ENCODE data around the gene MCIDAS. TPM values are rescaled to one million over a fixed set of nuclear protein-coding genes. Genes with fewer than 3 reads are reported as not detected.

The MCIDAS gene
- total RNA-seq, 1 donor from 2014 or later, result not detected

DNA sequence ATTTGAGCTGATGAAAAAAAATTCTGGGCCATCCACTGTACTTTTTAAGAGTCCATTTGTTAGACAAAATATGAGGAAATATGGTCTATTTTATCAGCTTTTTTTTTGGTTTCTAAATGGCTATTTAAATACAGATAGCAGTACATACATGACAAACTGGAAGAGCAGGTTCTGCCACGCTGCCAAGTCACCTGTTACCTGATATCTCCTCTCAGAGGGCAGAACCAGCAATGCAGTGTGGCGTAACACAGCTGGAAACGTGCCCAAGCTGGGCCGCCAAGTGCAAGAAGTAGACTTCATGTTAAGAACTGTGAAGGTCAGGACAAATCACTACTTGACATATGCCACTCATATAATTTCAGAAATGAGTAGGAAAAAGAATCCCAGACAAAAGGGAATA is 8.1 kb downstream of the MCIDAS start:
- Mint-ChIP-seq H3K4me1 (peaks cover 33% of the 10 kb centered on the region), H3K9me3 (no peaks in the 10 kb centered on the region), H3K27me3 (peaks cover 52% of the 10 kb centered on the region), H3K36me3 (ENCODE audit: low read depth) (no peaks in the 10 kb centered on the region), H3K4me3 (no peak overlapping the region), H3K27ac (no peak overlapping the region)
- ATAC-seq (ENCODE audit: low read depth) (no peak), DNase-seq (no peak)
- POLR2A ChIA-PET, result no interaction called here
- intact Hi-C loops (cut with micrococcal nuclease), result no loop called here
- no peak for TF ChIP-seq CTCF (IDR thresholded peaks at IDR 0.05)
- CTCF ChIA-PET, result interaction anchor here (0.6 kb wide), 1 partner anchor 414 kb away, joined by 3 read pairs; no protein-coding TSS in a partner anchor

- TF ChIP-seq CTCF (IDR thresholded peaks at IDR 0.05), result no peak
- intact Hi-C loops (cut with micrococcal nuclease), result no loop called here
- Mint-ChIP-seq H3K27ac (no peak overlapping the region), H3K4me1 (no peaks in the 10 kb centered on the region), H3K9me3 (no peaks in the 10 kb centered on the region), H3K36me3 (ENCODE audit: low read depth) (no peaks in the 10 kb centered on the region), H3K27me3 (peaks cover 21% of the 10 kb centered on the region), H3K4me3 (no peak overlapping the region)
- ATAC-seq (ENCODE audit: low read depth), result no peak
- POLR2A ChIA-PET, result interaction anchor here (0.6 kb wide), 2 partner anchors 14 to 202 kb away, joined by 3 to 4 read pairs; no protein-coding TSS in a partner anchor
- CTCF ChIA-PET, result no interaction called here
- no peak for DNase-seq
Measured at GRCh38 chr5:55211184-55211874, 15.8 kb downstream of the MCIDAS start.

- no peaks in the 10 kb centered on the region for H3K36me3 Mint-ChIP-seq (ENCODE audit: low read depth)
- H3K4me3 Mint-ChIP-seq, result no peak overlapping the region
- intact Hi-C loops (cut with micrococcal nuclease), result no loop called here
- H3K9me3 Mint-ChIP-seq, result no peaks in the 10 kb centered on the region
- H3K4me1 Mint-ChIP-seq, result no peaks in the 10 kb centered on the region
- TF ChIP-seq CTCF (IDR thresholded peaks at IDR 0.05), result no peak
- ChIA-PET POLR2A (no interaction called here), CTCF (no interaction called here)
- H3K27me3 Mint-ChIP-seq, result peaks cover 29% of the 10 kb centered on the region
- DNase-seq (no peak), ATAC-seq (ENCODE audit: low read depth) (no peak)
- H3K27ac Mint-ChIP-seq, result no peak overlapping the region
Measured at GRCh38 chr5:55205001-55205400, 22.1 kb downstream of the MCIDAS start.

GRCh38 chr5:55191165-55191564 is 36.0 kb downstream of the MCIDAS start:
- H3K4me1 Mint-ChIP-seq, result no peaks in the 10 kb centered on the region
- peaks cover 37% of the 10 kb centered on the region for H3K27me3 Mint-ChIP-seq
- intact Hi-C loops (cut with micrococcal nuclease), result no loop called here
- no peak for TF ChIP-seq CTCF (IDR thresholded peaks at IDR 0.05)
- no peak for ATAC-seq (ENCODE audit: low read depth)
- no peak for DNase-seq
- H3K36me3 Mint-ChIP-seq (ENCODE audit: low read depth), result no peaks in the 10 kb centered on the region
- no peak overlapping the region for H3K27ac Mint-ChIP-seq
- ChIA-PET CTCF (no interaction called here), POLR2A (no interaction called here)
- no peak overlapping the region for H3K4me3 Mint-ChIP-seq
- H3K9me3 Mint-ChIP-seq, result no peaks in the 10 kb centered on the region

DNA sequence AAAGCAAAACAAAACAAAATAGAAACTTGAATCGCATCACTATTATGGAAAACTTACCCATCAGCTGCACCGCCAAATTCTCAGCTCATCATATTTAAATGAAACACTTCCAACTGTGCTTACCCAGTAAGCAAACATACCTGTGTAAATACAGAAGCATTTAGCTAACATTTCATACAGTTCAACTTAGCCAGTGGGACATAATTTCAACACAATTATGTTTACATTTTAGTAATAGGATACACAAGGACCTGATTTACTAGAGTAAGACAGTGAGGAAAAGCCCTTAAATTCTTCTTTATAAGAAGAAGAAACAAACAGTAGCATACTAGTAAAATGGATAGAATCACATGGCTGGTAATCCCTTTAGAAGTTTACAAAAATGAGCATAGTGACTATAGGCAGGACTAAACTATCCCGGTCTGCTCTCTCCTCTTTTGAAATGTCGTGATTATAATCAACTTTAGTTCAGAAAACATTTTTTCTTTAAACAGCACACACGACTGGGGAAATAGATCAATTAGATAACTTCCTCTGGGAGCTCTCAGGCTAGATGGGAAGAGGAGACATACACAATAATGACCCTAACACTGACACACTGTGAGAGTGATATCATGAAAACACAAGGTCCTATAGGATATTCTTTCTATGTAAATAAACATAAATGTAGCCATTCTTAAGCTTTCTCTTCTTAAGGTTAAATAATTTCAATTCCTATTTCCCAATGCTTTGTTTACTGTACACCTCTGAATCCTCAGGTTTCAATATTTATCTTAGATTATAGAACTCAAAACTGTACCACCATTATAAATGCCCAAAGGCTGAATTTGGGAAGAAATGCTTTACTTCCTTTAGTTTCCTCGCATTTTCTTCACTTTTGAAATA is 38.2 kb downstream of the MCIDAS start:
- CTCF ChIA-PET, result interaction anchor here (0.5 kb wide), 1 partner anchor 506 kb away, joined by 3 read pairs; no protein-coding TSS in a partner anchor

More for the DNA sequence above, 38.2 kb downstream of the MCIDAS start:
- Mint-ChIP-seq H3K4me1 (no peaks in the 10 kb centered on the region), H3K9me3 (no peaks in the 10 kb centered on the region), H3K4me3 (no peak overlapping the region), H3K36me3 (ENCODE audit: low read depth) (no peaks in the 10 kb centered on the region), H3K27me3 (peaks cover 47% of the 10 kb centered on the region), H3K27ac (no peak overlapping the region)
- POLR2A ChIA-PET, result no interaction called here
- intact Hi-C loops (cut with micrococcal nuclease), result no loop called here
- no peak for ATAC-seq (ENCODE audit: low read depth)
- no peak for DNase-seq
- TF ChIP-seq CTCF (IDR thresholded peaks at IDR 0.05), result no peak
